Brain microvascular endothelial cell (primary cell): ENCODE measurements around the gene HSPA6.
A peak's percentile ranks its signal among the peaks of the same experiment; 100 is the strongest.
"Not testable (repeated sequence)": the region's sequence is repeated elsewhere in the genome, so short reads cannot be mapped to it uniquely, and the experiment has no call there.

ENCODE experiments used
- DNase-seq: peaks from one replicate; pipeline ENCODE4 v3.0.0-alpha.2; 2020
- H3K27ac ChIP-seq: fragments of 250-450 bp; sonication (Bioruptor Pico); 2 replicates; pipeline ENCODE4 v1.5.1; 2020; ENCODE audit warnings: mild to moderate bottlenecking, moderate library complexity
- H3K27me3 ChIP-seq: fragments of 250-450 bp; sonication (Bioruptor Pico); replicated peaks from 2 replicates; pipeline ENCODE4 v1.5.1; 2020; ENCODE audit warnings: mild to moderate bottlenecking
- H3K36me3 ChIP-seq: fragments of 250-450 bp; sonication (Bioruptor Pico); replicated peaks from 2 replicates; pipeline ENCODE4 v1.5.1; 2020; ENCODE audit warnings: mild to moderate bottlenecking
- H3K4me3 ChIP-seq: 2 replicates; pipeline ENCODE4 v1.5.1; 2011; ENCODE audit warnings: low read depth, mild to moderate bottlenecking, control low read depth, low read length, moderate library complexity
- CTCF ChIP-seq: IDR thresholded peaks from 2 replicates; pipeline ENCODE4 v1.5.1; 2011; ENCODE audit warnings: low read depth, mild to moderate bottlenecking, moderate library complexity, low read length, control low read depth, inconsistent platforms; ENCODE audit errors: missing control alignments
- in situ Hi-C: cut with HindIII; loops from 2 replicates; pipeline ENCODE4 v1.10.0; 2017; ENCODE audit warnings: low sequenced_read_pairs, low pct_ligation_motif_present

Gene HSPA6

GRCh38 chr1:161506336-161507223, 17.8 kb upstream of the HSPA6 start:
- in situ Hi-C loops, result no loop called here
- peak; percentile 12 for DNase-seq
- Histone ChIP-seq H3K4me3 (no peak overlapping the region), H3K27ac (no peak overlapping the region), H3K27me3 (no peaks in the 10 kb centered on the region), H3K36me3 (no peaks in the 10 kb centered on the region)
- TF ChIP-seq CTCF, result no peak

- DNase-seq, result no peak
- in situ Hi-C loops, result no loop called here
- no peaks in the 10 kb centered on the region for H3K36me3 ChIP-seq
- no peak overlapping the region for H3K27ac ChIP-seq
- H3K4me3 ChIP-seq, result no peak overlapping the region
- H3K27me3 ChIP-seq, result no peaks in the 10 kb centered on the region
- TF ChIP-seq CTCF, result no peak
Observed at GRCh38 chr1:161510477-161510876, 13.9 kb upstream of the HSPA6 start.

- H3K27ac ChIP-seq, result no peak overlapping the region
- H3K4me3 ChIP-seq, result no peak overlapping the region
- H3K27me3 ChIP-seq, result no peaks in the 10 kb centered on the region
- in situ Hi-C loops, result no loop called here
- TF ChIP-seq CTCF, result no peak
- no peak for DNase-seq
- no peaks in the 10 kb centered on the region for H3K36me3 ChIP-seq
Observed at GRCh38 chr1:161511018-161511755, 13.2 kb upstream of the HSPA6 start.

GRCh38 chr1:161511756-161512060, 12.6 kb upstream of the HSPA6 start:
- H3K27me3 ChIP-seq, result no peaks in the 10 kb centered on the region
- in situ Hi-C loops, result no loop called here
- TF ChIP-seq CTCF, result no peak
- no peak overlapping the region for H3K4me3 ChIP-seq
- H3K27ac ChIP-seq, result no peak overlapping the region
- DNase-seq, result no peak
- H3K36me3 ChIP-seq, result no peaks in the 10 kb centered on the region

GRCh38 chr1:161512636-161513447, 11.5 kb upstream of the HSPA6 start:
- H3K27me3 ChIP-seq, in situ Hi-C loops, DNase-seq, H3K27ac ChIP-seq, H3K4me3 ChIP-seq, H3K36me3 ChIP-seq: not testable (repeated sequence)

GRCh38 chr1:161513448-161513780, 10.9 kb upstream of the HSPA6 start:
- H3K27me3 ChIP-seq, H3K4me3 ChIP-seq, H3K36me3 ChIP-seq, in situ Hi-C loops, H3K27ac ChIP-seq, DNase-seq: not testable (repeated sequence)

GRCh38 chr1:161513953-161514352, 10.4 kb upstream of the HSPA6 start:
- H3K27ac ChIP-seq, H3K36me3 ChIP-seq, in situ Hi-C loops, DNase-seq, H3K27me3 ChIP-seq, H3K4me3 ChIP-seq: not testable (repeated sequence)

- DNase-seq, H3K27ac ChIP-seq, H3K36me3 ChIP-seq, in situ Hi-C loops, H3K27me3 ChIP-seq, H3K4me3 ChIP-seq: not testable (repeated sequence)
Observed at GRCh38 chr1:161523041-161523816, 1.1 kb upstream of the HSPA6 start.

- not testable (repeated sequence) for H3K27ac ChIP-seq, DNase-seq
Observed at GRCh38 chr1:161524742-161525291, 477 bp downstream of the HSPA6 start.

More at GRCh38 chr1:161524742-161525291, 477 bp downstream of the HSPA6 start:
- H3K27me3 ChIP-seq, H3K36me3 ChIP-seq, in situ Hi-C loops: not testable (repeated sequence)
- H3K4me3 ChIP-seq, result peak overlapping the region; percentile 37
